Anterior cingulate cortex (tissue), 58 donors: ENCODE data around the gene TCERG1L.

Experiments used
- DNase-seq, 58 donors: peaks; one replicate each; lab custom pipeline; 2025; lab: John Stamatoyannopoulos, UW

The TCERG1L gene

DNA sequence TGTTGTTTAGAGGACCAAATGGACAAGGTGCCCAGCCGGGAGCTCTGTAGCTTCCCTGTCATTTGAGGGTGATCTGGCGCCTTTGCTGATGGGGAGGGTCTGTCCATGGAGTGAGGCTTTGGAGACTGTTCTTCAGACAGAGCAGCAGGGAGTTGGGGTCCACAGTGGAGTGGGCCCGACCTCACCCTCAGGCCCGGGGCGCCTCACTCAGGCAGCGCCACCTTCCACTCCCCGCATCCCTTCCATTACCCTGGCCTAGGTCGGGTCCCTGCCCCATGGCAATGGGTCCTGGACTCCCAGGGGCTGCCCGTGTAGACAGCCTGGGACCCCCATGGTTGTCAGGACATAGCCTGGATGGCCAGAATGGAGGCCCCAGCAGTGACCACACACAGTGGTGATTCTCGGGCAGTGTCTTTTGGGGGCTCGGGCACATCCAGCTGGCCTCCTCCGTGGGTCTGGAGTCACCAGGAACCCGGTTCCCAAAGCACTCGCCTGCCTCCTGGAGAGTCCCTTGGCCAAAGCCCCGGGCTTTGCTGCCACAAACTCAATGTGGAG lies 38.5 kb downstream of the TCERG1L start:
- DNase-seq = no peak

GRCh38 chr10:131271966-131272365 lies 39.6 kb downstream of the TCERG1L start:
- no peak for DNase-seq

DNA sequence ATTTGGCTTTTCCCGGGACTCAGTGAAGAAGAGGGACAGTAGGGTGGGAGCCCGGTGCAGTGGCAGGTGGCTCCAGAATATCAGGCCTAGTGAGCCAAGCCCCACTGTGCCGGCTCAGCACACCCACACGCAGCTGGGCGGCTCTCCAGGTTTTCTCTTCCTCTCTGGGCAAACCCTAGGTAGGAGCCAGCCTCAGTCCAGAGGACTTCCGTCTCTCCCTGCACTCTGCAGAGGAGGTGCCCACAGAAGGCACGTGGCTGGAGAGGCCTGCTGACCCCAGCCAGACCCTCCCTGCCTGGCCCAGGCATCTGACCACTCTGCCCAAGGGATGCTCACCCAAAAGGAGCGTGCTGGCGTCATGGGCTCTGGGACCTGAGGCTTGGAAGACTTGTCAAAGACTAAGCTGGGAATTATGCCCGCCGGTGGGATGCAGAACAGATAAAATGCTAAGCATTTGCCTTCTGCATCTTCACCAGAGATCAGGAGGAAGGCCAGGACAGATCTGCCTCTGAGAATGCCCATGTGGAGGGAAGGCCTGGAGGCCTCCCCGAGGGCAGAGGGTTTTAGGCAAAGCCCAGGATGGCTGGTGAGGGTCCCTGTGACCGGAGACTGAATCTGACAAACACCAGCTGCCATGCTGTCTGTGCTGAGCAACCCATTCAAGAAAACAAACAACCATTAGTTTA lies 40.2 kb downstream of the TCERG1L start:
- peak in 28 of 58 donors; percentile 3 to 62 (median 28) for DNase-seq

DNA sequence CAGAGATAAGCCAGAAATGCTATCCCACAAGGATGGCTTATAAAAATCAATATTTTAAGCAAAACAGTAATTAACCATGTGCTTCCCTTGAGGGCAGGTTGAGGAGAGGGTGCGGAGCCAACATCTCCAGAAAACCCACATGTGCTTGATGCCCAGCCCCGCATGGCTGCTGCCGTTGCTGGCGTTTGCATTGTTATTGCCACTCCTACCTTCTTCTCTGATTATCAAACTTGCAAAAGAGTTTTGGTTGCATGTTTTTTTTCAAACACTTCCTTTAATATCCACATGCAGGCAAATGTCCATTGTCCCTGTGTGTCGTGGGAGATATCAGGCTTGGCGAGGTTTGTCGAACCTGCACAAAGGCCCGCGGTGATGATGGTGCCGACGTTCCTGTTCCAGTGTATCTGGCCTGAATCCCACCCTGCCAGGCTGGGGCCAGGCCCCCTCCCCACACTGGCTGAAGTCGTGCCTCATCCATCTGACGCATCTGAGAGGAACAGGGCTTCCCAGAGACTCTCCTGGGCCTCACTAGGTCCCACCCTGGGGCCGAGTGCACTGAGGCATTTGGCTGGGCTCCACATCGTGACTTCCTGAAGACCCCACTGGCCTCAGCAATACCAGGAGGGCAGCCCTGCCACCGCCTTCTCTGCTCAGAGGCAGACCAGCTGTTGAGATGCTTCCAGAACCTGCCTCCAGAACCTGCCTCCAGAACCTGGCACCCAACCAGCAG lies 40.9 kb downstream of the TCERG1L start:
- DNase-seq = no peak

GRCh38 chr10:131269776-131270460 lies 41.6 kb downstream of the TCERG1L start:
- DNase-seq = peak in 18 of 58 donors; percentile 7 to 62 (median 24)

- DNase-seq = no peak
Measured at GRCh38 chr10:131267814-131268095, 43.8 kb downstream of the TCERG1L start.

DNA sequence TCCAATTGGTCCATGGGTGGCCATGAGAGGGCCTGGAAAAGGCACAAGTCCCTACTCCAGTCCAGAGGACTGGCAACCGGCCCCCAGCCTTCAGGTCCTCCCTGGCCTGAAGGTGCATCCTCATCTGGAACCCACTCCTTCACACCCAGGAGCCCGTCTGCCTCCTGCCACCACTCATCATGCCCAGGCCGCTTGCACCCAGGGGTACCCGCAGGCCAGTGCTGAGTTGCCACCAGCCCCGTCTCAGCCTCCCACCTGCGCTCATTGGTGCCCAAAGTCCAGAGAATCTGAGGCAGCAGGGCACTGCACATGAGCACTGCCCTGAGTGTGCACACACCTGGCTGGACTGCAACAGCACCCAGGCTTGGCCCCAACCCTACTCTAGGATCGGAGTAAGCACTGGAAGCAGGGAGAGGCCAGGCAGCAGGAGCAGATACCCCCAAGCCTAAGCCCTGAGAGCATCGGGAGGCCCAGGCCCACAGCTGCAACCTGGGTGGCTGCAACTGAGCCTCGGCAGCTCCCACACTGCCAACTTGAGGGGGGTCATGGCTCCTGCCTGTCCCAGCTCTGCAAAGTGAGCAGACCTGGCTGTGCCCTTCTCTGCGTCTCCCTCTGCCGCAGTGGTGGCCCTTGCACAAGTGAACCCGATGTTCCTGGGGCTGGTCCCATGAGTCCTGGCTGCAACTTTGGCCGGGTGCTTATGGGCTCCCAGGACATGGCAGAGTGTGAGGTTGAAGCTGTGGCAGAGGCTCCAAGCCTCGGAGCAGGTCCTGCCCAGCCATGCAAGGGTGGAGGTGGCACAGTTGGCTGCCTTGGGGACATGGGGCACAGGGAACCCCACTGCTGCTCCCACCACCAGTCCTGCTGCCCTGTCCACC lies 44.3 kb downstream of the TCERG1L start:
- DNase-seq = no peak

DNA sequence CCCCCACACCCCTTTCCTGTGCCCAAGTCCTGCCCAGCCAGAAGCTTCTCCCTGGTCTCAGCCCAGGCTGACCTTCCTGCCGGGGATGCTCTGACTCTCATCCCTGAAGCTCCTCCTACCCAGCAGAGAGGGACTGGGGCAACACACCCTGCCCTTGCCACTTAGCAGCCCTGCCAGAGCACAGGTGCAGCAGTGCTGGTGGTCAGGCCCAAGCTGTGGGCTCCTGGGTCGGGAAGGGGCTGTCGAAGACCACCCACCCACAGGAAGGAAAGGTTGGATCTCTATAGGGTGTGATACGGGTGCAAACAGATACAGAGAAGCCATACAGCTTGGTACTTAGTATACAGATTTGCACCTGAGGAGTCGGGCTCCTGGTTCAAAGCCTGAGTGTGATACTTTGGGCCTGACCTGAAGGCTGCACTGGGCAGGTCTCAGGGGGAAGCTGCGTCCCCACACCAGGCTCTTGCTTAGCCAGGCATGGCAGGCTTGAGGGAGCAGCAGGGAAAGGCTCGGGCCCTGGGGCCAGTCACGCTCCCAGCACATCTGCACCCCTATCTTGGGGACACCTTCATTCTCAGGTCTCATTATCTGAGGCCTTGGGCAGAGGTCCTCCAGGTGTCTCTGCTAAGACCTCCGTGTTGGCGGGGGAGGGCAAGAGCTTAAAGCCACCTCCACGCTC lies 47.3 kb downstream of the TCERG1L start:
- DNase-seq = no peak

DNA sequence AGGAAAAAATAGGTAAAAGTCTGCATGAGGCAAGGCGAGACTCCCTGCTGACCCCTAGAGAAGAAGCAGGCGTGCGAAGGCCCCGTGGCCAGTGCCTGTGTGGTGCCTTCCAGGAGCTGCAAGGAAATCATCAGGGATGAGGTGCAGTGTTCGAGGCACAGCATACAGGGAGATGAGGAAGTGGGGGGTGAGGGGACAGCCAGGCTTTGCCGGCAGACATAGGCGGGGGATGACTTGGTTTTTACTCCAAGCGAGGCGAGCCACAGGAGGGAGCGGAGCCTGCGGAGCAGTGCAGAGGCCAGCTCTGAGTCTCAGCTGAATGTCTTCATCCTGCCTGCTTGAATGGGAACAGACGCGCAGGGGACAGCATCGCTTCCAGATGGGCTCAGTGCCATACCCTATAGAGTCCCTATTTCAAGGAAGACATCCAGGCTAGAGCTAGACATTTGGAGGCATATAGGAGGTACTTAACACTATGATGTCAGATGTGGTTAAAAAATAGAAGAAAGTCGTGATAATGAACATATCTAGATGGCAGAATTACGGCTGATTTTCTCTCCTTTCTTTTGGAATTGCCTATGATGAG lies 49.5 kb downstream of the TCERG1L start:
- DNase-seq = no peak

DNA sequence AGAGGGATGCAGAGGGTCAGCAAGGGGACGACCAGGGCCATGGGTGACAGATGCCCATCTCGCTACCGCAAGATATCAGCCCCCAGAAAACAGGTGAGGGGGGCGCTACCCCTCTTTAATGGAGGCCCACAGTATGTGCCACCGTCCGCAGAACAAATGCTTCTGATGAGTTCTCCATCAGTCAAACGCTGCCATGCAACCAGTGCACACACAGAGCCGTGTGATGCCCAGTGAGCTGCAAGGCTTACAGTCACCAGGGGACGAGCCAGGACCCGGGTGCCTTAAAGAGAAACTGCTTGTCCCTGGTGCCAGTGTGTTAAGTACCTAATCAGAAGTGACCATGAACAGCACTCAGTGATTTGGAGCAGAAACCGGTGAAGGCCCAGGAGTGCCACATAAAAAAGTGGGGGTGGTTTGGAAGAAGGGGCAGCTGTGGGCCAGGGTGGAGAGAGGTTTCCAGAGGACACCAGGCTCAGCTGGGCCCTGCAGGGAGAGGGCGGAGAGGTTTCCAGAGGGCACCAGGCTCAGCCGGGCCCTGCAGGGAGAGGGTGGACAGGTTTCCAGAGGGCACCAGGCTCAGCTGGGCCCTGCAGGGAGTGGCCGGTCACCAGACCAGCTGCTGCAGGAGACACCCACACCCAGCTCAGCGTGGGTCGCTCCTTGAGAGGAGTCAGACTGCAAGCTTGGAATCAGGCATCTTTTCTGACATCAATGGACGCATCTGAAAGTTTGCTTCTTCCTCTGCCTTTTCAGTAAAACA lies 50.9 kb downstream of the TCERG1L start:
- DNase-seq = no peak

DNA sequence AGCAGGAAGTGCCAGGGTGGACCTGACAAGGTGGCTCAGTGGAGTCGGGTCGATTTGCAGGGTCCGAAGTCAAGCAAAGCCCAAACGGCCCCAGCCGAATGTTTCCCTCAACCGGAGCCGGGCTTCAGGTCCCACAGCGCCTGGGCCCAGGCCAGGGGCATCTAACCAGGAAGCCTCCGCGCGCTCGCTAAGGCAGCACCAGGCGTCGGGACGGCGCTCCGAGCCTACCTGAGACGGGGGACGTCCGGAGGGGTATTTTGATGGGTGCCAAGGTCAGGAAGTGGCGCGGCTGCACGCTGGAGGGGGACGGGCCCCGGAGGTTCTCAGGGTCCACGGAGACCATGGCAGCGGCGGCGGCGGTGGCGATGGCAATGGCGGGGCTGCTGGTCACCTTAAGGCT lies 51.5 kb downstream of the TCERG1L start:
- no peak for DNase-seq

DNA sequence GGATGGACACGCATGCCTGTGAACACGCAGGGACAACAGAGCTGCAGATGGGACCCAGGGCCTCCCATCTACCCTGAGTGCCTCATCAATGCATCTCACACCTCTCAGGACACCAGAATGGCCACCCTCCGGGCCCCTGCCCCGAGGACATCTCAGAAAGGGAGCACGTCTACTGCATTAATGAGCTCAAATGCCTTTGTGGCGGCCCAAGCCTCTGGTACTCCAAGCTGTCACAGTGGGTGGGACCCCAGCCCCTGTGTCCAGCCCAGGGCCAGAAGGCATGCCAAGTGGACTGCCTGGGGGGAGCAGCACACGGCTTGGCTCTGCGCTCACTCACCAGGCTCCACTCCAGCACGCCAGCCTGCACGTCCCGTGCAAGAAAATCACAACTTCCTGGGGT lies 52.0 kb downstream of the TCERG1L start:
- no peak for DNase-seq

GRCh38 chr10:131258256-131258655 lies 53.3 kb downstream of the TCERG1L start:
- DNase-seq = no peak

DNA sequence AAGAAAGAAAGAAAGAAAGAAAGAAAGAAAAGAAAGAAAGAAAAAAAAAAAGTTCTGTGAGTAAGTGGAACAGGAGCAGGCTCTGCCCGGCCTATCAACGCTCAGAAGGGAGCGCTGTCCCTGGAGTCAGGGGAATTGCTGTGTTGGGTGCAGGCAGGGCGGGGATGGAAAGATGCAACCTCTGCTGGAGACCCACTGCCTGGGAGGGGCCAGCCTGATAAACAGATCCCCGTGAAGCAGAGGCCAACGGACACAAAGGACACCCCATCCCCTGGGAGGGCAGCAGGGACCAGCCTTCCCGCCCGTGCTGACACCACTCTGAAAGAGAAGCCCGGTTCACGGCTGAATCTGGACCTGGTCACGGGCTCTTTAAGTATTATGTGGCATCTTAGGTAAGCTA lies 54.5 kb downstream of the TCERG1L start:
- DNase-seq = no peak

DNA sequence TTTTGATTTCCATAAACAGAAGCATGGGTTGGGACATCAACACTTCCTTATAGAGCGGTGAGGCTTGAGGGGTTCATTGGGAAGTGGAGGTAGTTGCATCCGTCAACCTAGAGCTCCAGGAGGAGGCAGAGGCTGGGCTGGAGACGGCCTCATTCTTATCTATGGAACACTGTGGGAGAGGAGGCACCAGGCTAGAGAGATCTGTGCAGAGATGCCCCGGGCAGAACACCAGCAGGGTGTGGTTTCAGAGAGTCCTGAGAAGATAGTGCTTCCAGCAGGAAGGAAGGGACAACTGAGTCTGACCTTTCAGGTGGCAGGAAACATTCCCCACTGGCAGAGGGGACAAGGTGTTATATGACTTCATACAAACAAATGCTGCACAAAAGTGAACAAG lies 56.7 kb downstream of the TCERG1L start:
- no peak for DNase-seq

GRCh38 chr10:131253931-131254858 lies 57.3 kb downstream of the TCERG1L start:
- DNase-seq = no peak

GRCh38 chr10:131252567-131253276 lies 58.8 kb downstream of the TCERG1L start:
- no peak for DNase-seq
